ENCODE measurements around the gene SSR3. TPM values are rescaled to one million over a fixed set of nuclear protein-coding genes. Genes with fewer than 3 reads are reported as not detected.
"Not testable (repeated sequence)": the region's sequence is repeated elsewhere in the genome, so short reads cannot be mapped to it uniquely, and the experiment has no call there.

Gene SSR3
- 100 to 1,000 TPM; 118 to 205 TPM for total RNA-seq

DNA sequence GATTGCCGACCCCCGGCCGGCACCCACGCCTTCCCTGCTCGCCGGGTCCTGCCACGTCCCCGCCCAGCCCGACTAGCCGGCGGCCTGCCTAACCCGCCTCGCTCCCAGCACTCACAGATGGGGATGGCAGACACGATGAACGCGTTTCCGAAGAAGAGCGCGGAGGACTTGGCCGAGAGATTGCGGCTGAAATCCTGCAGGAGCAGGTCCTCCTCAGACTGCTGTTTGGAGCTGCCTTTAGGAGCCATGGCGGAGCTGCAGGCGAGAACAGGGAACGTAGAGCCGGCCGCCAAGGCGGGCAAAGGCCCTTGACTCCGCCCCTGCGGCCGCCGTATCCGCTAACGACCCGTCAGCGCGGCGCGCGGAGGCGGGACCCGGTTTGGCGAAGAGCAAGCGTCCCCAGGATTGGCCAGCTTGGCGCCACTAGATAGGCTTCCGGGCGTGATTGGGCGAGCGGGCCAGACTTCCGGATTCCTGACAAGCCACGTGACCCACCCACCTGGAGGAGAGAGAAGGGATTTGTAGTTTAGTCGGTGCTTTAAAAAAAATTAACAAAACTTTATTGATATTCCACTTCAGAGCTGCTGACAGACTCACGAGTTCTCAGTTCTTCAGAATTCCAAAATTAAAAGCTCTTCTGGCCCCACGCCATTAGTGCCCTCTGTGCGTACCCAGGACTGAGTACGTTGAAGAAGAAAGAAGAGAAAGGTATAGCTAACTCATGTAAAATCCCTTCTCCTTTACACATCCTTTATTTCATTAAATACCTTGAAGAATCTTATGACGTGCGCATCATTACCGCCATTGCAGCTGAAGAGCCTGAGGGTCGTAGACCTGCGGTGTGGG lies at the start of gene SSR3:
Gene SSR3 (minus strand): TSS at position 276 of the 846 bp plus-strand sequence. CDS start 28 bp downstream, at position 248.
- peaks cover 41 to 45% of the 10 kb centered on the region in 2 donors for H3K36me3 Mint-ChIP-seq
- peak within 1 kb of the TSS; percentile 84 to 90 for H3K27ac Mint-ChIP-seq
- DNase-seq (ENCODE audit: low spot score in 2 of 2), result peak; percentile 97 to 99
- no peaks in the 10 kb centered on the region for H3K9me3 Mint-ChIP-seq
- peak; percentile 99 to 100 for ATAC-seq

DNA sequence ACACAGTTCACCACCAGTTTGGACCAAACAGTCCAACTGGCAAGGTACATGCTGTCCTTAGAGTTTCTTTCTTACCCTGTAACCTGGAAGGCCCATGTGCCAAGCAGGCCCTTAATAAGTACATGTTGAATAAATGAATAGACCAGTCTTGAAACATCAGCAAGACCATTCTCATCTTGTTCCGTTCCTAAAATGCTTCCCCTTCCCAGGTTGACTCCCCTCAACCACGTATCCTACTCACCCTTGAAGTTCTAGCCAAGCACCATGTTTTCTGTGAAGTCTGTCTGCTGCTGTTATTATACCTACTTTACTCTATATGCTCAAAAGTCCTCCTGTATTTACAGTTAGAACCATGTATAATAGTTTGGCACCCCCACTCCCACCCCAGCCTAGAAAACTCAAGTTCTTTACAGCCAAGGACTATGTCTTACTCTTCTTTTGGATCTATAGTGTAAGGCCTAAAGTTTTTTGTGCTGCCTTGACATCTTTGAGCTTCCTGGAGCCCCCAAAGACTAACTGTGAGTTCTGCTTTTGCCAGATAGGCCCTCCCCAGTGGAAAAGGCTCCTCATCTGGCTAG lies 49.2 kb upstream of the SSR3 start:
- DNase-seq (ENCODE audit: low spot score in 2 of 2), result no peak
- Mint-ChIP-seq H3K27ac (no peak overlapping the region), H3K36me3 (no peaks in the 10 kb centered on the region), H3K9me3 (no peaks in the 10 kb centered on the region)
- no peak for ATAC-seq

DNA sequence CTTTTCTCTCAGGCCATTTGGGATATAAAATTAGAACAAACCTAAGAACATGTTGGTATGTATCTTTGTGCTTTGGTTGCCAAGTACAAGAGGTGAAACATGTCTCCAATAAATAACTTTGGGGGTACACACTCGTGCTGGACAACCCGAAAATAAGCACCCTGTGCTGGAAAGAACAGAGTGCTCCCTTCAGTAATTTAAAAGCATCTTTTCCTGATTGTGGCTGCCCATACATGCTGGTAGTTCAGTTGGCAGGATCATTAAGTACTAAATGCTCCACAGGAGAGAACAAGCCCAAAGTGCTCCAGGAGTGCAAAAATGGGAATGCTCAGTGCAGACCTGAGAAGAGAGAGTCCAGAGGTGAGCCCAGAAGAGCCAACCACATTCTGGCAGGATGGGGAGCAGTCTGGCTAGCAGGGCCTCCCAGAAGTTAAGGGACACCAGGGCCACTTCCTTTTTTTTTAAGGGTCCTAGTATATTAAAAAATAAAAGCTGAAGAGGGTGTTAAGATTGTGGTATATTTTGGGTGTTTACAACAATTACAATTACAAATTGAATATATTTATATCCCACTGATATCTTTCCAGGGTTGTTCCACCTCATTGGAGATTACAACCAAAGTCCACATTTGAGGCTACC lies 48.6 kb upstream of the SSR3 start:
- H3K9me3 Mint-ChIP-seq, result no peaks in the 10 kb centered on the region
- ATAC-seq (no peak), DNase-seq (ENCODE audit: low spot score in 2 of 2) (no peak)
- no peak overlapping the region for H3K27ac Mint-ChIP-seq
- no peaks in the 10 kb centered on the region for H3K36me3 Mint-ChIP-seq

DNA sequence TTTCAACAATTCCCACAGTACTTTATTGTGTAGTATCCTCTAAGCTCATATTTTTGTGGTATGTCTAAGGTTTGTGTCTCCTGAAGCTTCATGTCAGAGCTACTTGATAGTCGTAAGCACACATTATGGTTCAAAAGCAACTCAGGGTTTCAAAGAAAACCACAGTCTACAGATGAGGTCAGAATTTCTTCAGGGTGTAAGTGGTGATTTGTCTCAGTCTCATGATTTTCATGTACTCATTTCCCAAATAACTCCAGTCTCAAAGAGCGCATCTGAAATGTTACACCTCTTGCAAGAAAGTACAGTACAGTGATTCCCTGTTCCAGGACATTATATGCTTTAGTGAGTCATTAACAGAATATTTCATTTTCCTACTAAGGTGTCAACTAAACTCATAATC lies 47.5 kb upstream of the SSR3 start:
- Mint-ChIP-seq H3K9me3 (no peaks in the 10 kb centered on the region), H3K36me3 (no peaks in the 10 kb centered on the region), H3K27ac (no peak overlapping the region)
- DNase-seq (ENCODE audit: low spot score in 2 of 2) (no peak), ATAC-seq (peak; percentile 88 to 94)

DNA sequence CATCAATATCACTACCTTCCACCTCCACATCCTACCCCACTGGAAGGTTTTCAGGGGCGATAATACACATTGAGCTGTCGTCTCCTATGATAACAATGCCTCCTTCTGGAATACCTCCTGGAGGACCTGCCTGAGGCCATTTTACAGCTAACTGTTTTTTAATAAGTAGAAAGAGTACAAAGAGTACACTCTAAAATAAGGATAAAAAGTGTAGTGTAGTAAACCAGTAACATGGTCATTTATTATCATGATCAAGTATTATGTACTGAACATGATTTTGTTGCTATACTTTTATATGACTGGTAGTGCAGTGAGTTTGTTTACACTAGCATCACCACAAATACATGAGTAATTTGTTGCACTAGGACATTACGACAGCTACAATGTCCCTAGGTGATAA lies 46.6 kb upstream of the SSR3 start:
- Mint-ChIP-seq H3K9me3 (no peaks in the 10 kb centered on the region), H3K36me3 (no peaks in the 10 kb centered on the region), H3K27ac (no peak overlapping the region)
- DNase-seq (ENCODE audit: low spot score in 2 of 2) (no peak), ATAC-seq (no peak)

DNA sequence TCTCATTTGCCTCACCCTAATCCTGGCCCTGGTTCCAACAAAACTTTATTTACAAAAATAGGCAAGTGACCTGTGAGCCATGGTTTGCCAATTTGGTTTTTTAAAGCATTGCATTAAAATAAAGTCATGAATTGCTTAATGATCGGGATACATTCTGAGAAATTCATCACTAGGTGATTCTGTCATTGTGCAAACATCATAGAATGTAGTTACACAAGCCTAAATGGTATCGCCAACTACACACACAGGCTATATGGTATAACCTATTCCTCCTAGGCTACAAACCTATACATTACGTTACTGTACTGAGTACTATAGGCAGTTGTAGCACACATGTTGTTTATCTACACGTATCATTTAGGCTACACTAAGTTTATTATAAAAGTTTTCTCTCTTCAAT lies 45.9 kb upstream of the SSR3 start:
- H3K36me3 Mint-ChIP-seq, result no peaks in the 10 kb centered on the region
- DNase-seq (ENCODE audit: low spot score in 2 of 2) (no peak), ATAC-seq (no peak)
- no peaks in the 10 kb centered on the region for H3K9me3 Mint-ChIP-seq
- H3K27ac Mint-ChIP-seq, result no peak overlapping the region

DNA sequence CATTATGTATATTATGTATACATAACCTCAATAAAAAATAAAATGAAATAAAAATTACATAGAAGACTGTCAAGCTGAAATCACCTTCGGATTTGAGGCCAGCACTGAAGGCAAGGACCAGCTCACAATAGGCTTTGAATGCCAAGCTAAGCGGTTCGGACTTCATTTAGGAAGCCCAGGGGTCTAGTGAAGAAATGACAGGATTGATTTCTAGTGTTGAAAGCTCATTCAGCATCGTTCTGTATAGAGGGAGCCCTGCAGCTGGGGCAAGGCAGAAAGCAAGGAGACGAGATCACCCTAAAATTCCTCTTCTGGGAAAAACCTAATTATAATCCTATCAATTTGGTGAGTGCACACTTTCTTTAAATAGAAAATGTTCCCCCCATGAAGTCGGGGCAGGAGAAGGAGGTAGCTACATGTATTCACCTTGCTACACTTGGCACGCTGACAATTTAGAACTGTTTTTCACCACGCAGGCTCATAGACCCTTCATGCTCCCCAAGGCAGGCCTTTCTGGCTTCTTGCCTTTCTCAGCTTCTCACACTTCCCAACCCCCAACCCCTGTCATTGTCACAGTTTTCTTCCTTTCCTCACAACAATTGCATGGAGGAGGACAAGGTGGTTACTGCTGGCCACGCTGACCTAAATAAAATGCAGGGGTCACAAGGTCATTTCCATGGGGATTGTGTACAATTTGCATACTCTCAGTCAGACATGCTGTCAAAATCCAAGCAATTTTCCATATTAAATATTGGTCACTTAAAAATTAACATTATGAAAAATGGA lies 44.4 kb upstream of the SSR3 start:
- H3K9me3 Mint-ChIP-seq, result no peaks in the 10 kb centered on the region
- DNase-seq (ENCODE audit: low spot score in 2 of 2), result no peak
- no peak overlapping the region for H3K27ac Mint-ChIP-seq
- no peaks in the 10 kb centered on the region for H3K36me3 Mint-ChIP-seq
- no peak for ATAC-seq

DNA sequence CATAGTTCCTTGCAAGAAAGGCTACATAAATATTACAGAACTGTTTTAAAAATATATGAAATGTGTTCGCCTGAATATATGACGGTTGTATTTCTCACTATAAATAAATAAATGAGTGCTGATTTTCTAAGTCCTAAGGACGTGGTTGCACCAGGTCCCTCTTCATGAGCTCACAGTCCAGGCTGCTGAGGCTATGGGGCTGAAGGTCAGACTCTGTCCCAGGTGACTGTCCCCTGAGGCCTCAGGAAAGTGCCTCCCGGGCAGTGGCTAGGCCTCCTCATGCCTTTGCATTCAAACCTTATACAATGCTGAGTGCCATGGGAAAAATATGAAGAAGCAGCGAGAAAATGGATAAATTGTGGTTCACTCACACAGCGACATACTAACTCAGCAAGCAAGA lies 43.5 kb upstream of the SSR3 start:
- ATAC-seq, result no peak
- Mint-ChIP-seq H3K27ac (no peak overlapping the region), H3K9me3 (no peaks in the 10 kb centered on the region), H3K36me3 (no peaks in the 10 kb centered on the region)
- no peak for DNase-seq (ENCODE audit: low spot score in 2 of 2)

DNA sequence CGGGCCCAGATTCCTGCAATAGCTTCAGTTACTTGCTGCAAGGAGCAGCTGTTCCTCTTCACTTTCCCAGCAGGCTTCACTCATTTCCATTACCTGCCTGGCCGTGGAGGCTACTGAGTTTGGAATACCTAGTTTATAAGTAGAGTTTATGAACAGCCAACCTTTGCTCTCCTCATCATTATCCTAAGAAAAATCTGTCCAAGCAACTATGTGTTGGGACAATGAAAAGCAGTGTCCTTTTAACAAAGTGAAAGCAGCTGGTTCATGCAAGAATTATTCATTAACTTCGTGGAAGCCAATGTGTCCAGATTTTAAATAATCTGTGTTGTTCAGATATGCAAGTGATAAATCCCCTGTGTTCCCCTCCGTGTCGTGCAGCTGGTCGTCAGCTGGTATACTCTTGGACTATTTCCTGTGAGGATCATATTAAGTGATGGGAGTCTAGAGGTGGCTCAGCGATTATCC lies 39.3 kb upstream of the SSR3 start:
- DNase-seq (ENCODE audit: low spot score in 2 of 2) (no peak), ATAC-seq (no peak)
- H3K9me3 Mint-ChIP-seq, result no peaks in the 10 kb centered on the region
- H3K27ac Mint-ChIP-seq, result no peak overlapping the region
- no peaks in the 10 kb centered on the region for H3K36me3 Mint-ChIP-seq

DNA sequence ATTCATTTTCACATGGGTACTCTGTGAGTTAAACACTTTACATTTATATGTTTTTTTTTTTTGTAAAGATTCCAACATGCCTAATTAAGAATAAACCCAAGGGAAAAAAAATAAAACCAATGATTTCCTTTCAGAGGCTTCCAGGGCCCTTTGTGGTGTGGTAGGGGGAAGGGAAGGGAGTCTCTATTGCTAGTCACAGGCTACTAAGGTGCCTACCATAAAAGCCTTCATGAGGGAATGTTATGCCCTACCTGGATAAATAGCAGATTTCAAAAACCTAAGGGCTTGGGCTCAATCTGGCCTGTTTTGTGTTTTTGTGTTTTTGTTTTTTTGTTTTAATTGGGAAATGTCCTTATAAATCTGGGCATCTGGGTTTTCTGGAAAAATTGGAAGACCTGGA lies 38.9 kb upstream of the SSR3 start:
- Mint-ChIP-seq H3K27ac (no peak overlapping the region), H3K9me3 (no peaks in the 10 kb centered on the region), H3K36me3 (no peaks in the 10 kb centered on the region)
- ATAC-seq (no peak), DNase-seq (ENCODE audit: low spot score in 2 of 2) (no peak)

DNA sequence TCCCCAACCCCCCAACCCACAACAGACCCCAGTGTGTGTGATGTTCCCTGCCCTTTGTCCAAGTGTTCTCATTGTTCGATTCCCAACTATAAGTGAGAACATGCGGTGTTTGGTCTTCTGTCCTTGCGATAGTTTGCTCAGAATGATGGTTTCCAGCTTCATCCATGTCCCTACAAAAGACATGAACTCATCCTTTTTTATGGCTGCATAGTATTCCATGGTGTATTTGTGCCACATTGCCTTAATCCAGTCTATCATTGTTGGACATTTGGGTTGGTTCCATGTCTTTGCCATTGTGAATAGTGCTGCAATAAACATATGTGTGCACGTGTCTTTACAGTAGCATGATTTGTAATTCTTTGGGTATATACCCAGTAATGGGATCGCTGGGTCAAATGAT lies 34.9 kb upstream of the SSR3 start:
- H3K9me3 Mint-ChIP-seq; DNase-seq (ENCODE audit: low spot score in 2 of 2); H3K27ac Mint-ChIP-seq; H3K36me3 Mint-ChIP-seq; ATAC-seq: not testable (repeated sequence)

DNA sequence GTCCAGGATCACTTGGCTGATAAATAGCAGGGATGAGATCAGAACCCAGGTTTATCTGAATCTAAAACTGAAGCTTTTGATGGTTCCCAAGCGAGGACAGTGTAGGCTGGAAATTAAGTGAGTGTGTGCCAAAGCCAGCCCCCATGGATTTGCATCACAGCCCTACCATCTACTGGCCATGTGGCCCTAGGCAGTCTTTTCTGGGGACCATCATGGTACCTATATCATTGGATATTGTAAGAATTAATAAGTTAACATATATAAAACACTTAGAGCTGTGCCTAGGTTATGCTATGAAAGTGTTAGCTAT lies 32.8 kb upstream of the SSR3 start:
- H3K36me3 Mint-ChIP-seq, result no peaks in the 10 kb centered on the region
- no peak overlapping the region for H3K27ac Mint-ChIP-seq
- ATAC-seq, result no peak
- DNase-seq (ENCODE audit: low spot score in 2 of 2), result no peak
- H3K9me3 Mint-ChIP-seq, result no peaks in the 10 kb centered on the region

DNA sequence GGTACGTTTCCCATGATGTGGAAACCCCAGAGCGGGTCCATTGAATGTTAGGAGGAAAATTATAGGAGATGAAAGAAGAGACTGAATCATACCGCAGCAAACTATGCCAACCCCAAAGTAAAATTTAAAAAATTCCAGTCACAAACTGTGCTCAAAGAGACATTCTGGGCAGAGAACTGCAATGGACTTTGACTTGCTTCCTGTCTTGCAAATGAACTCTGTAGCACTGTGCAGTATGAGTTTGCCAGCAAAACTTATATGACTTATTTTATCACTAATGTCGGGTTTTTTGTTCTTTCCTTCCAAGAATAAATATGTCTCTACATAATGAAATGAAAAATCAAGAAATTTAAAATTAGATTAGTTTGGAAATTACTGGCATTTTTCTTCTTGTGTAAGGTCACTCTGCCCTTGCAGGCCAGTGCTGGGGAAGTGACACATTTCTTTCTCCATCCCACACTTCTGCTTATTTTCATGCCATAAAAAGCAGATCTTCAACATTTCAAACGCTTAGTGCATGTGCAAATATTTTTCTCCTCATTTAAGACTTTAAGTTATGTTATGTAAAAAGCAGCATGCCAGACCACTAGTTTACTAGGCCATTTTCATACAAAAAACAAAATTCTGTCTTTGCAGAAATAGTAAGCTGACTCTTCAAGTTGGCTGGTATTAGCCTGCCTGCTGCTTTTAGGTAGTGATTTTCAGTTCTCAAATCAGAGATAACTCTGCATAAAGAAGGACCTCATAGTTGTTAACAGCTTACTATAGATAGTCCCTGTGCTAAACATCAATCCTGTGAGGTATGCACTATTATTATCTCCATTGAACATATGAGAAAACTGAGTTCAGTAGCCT lies 32.2 kb upstream of the SSR3 start:
- ATAC-seq (no peak), DNase-seq (ENCODE audit: low spot score in 2 of 2) (no peak)
- H3K36me3 Mint-ChIP-seq, result no peaks in the 10 kb centered on the region
- H3K27ac Mint-ChIP-seq, result no peak overlapping the region
- H3K9me3 Mint-ChIP-seq, result no peaks in the 10 kb centered on the region

DNA sequence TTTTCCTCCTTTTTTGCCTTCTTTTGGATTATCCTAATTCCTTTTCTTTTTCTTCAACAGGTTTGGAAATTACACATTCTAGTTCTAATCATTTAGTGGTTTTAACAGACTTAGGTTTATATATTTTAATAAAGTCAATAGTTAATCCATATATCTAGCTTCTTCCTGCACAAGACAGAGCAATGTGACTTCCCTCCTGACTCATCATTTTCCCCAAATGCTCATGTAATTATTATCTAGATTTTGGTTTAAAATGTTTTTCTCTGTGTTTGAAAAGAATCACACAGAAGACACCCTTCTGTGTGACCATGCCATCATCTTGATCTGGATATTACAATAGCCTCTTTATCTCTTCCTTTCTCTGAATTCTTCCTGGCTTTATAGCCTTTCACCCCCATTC lies 28.6 kb upstream of the SSR3 start:
- Mint-ChIP-seq H3K27ac (no peak overlapping the region), H3K36me3 (no peaks in the 10 kb centered on the region), H3K9me3 (no peaks in the 10 kb centered on the region)
- ATAC-seq (no peak), DNase-seq (ENCODE audit: low spot score in 2 of 2) (no peak)

DNA sequence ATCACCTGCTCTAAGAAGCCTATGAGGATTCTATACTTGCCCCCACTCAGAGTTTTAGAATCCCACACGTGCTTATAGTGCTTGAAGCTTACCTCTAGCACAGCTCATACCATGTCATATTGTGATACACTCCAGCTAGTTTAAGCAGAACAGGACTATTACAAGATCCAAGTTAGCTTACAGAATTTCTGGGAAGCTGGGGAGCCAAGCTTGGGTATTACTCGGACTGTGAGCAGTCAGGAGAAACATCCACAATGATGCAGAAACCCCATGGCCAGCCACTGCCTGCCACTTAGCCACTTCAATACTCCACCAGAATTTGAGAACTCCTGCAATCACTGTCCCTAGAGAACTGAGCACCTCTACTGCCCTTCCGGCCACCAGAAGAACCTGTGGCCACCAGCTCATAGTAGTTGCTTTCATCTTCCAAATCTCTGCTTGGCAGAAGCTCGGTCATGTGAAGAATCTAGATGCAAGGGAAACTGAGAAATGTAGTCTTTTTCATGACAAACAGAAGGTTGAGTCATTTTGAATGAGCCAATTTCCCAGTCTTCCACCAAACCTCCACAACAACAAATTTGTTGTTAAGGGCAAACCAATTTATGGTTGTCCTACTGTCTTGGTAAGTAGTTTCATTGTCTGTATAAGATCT lies 27.7 kb upstream of the SSR3 start:
- Mint-ChIP-seq H3K27ac (peak overlapping the region in 1 of 2 donors; percentile 6), H3K36me3 (no peaks in the 10 kb centered on the region), H3K9me3 (no peaks in the 10 kb centered on the region)
- DNase-seq (ENCODE audit: low spot score in 2 of 2) (no peak), ATAC-seq (peak; percentile 56 to 69)

DNA sequence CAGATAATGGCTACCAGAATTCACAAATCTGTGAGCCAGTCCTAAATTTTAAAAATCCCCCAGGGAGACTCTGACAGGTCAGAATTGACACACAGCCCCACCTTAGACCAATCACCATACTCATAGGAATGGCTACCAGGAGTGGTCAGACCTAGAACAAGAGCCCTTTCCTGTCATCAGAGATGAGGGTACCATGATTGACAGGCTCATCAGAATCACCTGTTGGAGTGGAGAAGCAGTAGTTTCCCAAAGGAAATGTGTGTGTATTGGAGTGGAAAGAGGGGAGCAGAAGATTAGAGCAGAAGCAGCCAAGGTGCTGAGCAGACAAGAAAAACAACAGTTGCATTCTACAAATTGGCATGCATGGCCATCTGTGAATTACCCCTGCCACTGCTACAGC lies 27.0 kb upstream of the SSR3 start:
- Mint-ChIP-seq H3K27ac (no peak overlapping the region), H3K36me3 (no peaks in the 10 kb centered on the region), H3K9me3 (no peaks in the 10 kb centered on the region)
- DNase-seq (ENCODE audit: low spot score in 2 of 2) (no peak), ATAC-seq (no peak)

All from activated naive CD4-positive, alpha-beta T cell treated with anti-CD3 and anti-CD28 coated beads, Interleukin-2, amount 50 U/mL, for 72 hours (primary cell).